ENCODE measurements around the gene FRAS1. TPM values are rescaled to one million over a fixed set of nuclear protein-coding genes. Genes with fewer than 3 reads are reported as not detected.

The FRAS1 gene
- total RNA-seq, 3 donors from 2014 or later, result 0.03 to 0.08 (median 0.08) TPM

GRCh38 chr4:78517050-78517652 is 460.0 kb downstream of the FRAS1 start:
- no peaks in the 10 kb centered on the region for H3K9me3 Mint-ChIP-seq
- H3K27me3 Mint-ChIP-seq (ENCODE audit: low read depth), result peaks cover 4% of the 10 kb centered on the region
- H3K4me1 Mint-ChIP-seq (ENCODE audit: low read depth), result no peaks in the 10 kb centered on the region
- no peak overlapping the region for H3K4me3 Mint-ChIP-seq
- ATAC-seq (no peak), DNase-seq (no peak)
- H3K36me3 Mint-ChIP-seq (ENCODE audit: insufficient read depth), result no peaks in the 10 kb centered on the region

- H3K27me3 Mint-ChIP-seq (ENCODE audit: low read depth), result peaks cover 4% of the 10 kb centered on the region
- no peaks in the 10 kb centered on the region for H3K4me1 Mint-ChIP-seq (ENCODE audit: low read depth)
- DNase-seq (no peak), ATAC-seq (no peak)
- no peaks in the 10 kb centered on the region for H3K36me3 Mint-ChIP-seq (ENCODE audit: insufficient read depth)
- H3K4me3 Mint-ChIP-seq, result no peak overlapping the region
- no peaks in the 10 kb centered on the region for H3K9me3 Mint-ChIP-seq
Observed at GRCh38 chr4:78518561-78518960, 461.4 kb downstream of the FRAS1 start.

- DNase-seq (no peak), ATAC-seq (no peak)
- H3K27me3 Mint-ChIP-seq (ENCODE audit: low read depth), result peaks cover 4% of the 10 kb centered on the region
- H3K36me3 Mint-ChIP-seq (ENCODE audit: insufficient read depth), result no peaks in the 10 kb centered on the region
- no peaks in the 10 kb centered on the region for H3K4me1 Mint-ChIP-seq (ENCODE audit: low read depth)
- no peak overlapping the region for H3K4me3 Mint-ChIP-seq
- H3K9me3 Mint-ChIP-seq, result no peaks in the 10 kb centered on the region
Observed at GRCh38 chr4:78519962-78520361, 462.8 kb downstream of the FRAS1 start.

GRCh38 chr4:78520808-78521226 is 463.7 kb downstream of the FRAS1 start:
- Mint-ChIP-seq H3K9me3 (no peaks in the 10 kb centered on the region), H3K36me3 (ENCODE audit: insufficient read depth) (no peaks in the 10 kb centered on the region), H3K4me1 (ENCODE audit: low read depth) (no peaks in the 10 kb centered on the region), H3K27me3 (ENCODE audit: low read depth) (peaks cover 4% of the 10 kb centered on the region), H3K4me3 (no peak overlapping the region)
- DNase-seq (no peak), ATAC-seq (no peak)

GRCh38 chr4:78524009-78524408 is 466.9 kb downstream of the FRAS1 start:
- ATAC-seq (no peak), DNase-seq (no peak)
- H3K4me1 Mint-ChIP-seq (ENCODE audit: low read depth), result no peaks in the 10 kb centered on the region
- H3K4me3 Mint-ChIP-seq, result no peak overlapping the region
- H3K9me3 Mint-ChIP-seq, result no peaks in the 10 kb centered on the region
- peaks cover 4% of the 10 kb centered on the region for H3K27me3 Mint-ChIP-seq (ENCODE audit: low read depth)
- H3K36me3 Mint-ChIP-seq (ENCODE audit: insufficient read depth), result no peaks in the 10 kb centered on the region

- no peaks in the 10 kb centered on the region for H3K4me1 Mint-ChIP-seq (ENCODE audit: low read depth)
- no peaks in the 10 kb centered on the region for H3K36me3 Mint-ChIP-seq (ENCODE audit: insufficient read depth)
- H3K4me3 Mint-ChIP-seq, result no peak overlapping the region
- no peaks in the 10 kb centered on the region for H3K9me3 Mint-ChIP-seq
- ATAC-seq (no peak), DNase-seq (no peak)
- peaks cover 5% of the 10 kb centered on the region for H3K27me3 Mint-ChIP-seq (ENCODE audit: low read depth)
Observed at GRCh38 chr4:78525559-78525958, 468.4 kb downstream of the FRAS1 start.

GRCh38 chr4:78527103-78527502 is 470.0 kb downstream of the FRAS1 start:
- peaks cover 1% of the 10 kb centered on the region for H3K27me3 Mint-ChIP-seq (ENCODE audit: low read depth)

GRCh38 chr4:78527555-78527954 is 470.4 kb downstream of the FRAS1 start:
- Mint-ChIP-seq H3K4me3 (no peak overlapping the region), H3K27me3 (ENCODE audit: low read depth) (peaks cover 1% of the 10 kb centered on the region), H3K9me3 (no peaks in the 10 kb centered on the region), H3K4me1 (ENCODE audit: low read depth) (no peaks in the 10 kb centered on the region), H3K36me3 (ENCODE audit: insufficient read depth) (no peaks in the 10 kb centered on the region)
- ATAC-seq, result no peak
- DNase-seq, result no peak

More at GRCh38 chr4:78527103-78527502, 470.0 kb downstream of the FRAS1 start:
- Mint-ChIP-seq H3K4me3 (no peak overlapping the region), H3K9me3 (no peaks in the 10 kb centered on the region), H3K36me3 (ENCODE audit: insufficient read depth) (no peaks in the 10 kb centered on the region), H3K4me1 (ENCODE audit: low read depth) (no peaks in the 10 kb centered on the region)
- DNase-seq (no peak), ATAC-seq (no peak)

- no peaks in the 10 kb centered on the region for H3K4me1 Mint-ChIP-seq (ENCODE audit: low read depth)
- no peak for DNase-seq
- no peak overlapping the region for H3K4me3 Mint-ChIP-seq
- peaks cover 1% of the 10 kb centered on the region for H3K27me3 Mint-ChIP-seq (ENCODE audit: low read depth)
- ATAC-seq, result no peak
- no peaks in the 10 kb centered on the region for H3K36me3 Mint-ChIP-seq (ENCODE audit: insufficient read depth)
- no peaks in the 10 kb centered on the region for H3K9me3 Mint-ChIP-seq
Observed at GRCh38 chr4:78528327-78528726, 471.2 kb downstream of the FRAS1 start.

GRCh38 chr4:78529569-78530209 is 472.6 kb downstream of the FRAS1 start:
- H3K9me3 Mint-ChIP-seq, result no peaks in the 10 kb centered on the region
- H3K27me3 Mint-ChIP-seq (ENCODE audit: low read depth), result peaks cover 1% of the 10 kb centered on the region
- ATAC-seq, result no peak
- DNase-seq, result no peak
- H3K36me3 Mint-ChIP-seq (ENCODE audit: insufficient read depth), result no peaks in the 10 kb centered on the region
- H3K4me3 Mint-ChIP-seq, result no peak overlapping the region
- H3K4me1 Mint-ChIP-seq (ENCODE audit: low read depth), result no peaks in the 10 kb centered on the region

- DNase-seq, result no peak
- Mint-ChIP-seq H3K36me3 (ENCODE audit: insufficient read depth) (no peaks in the 10 kb centered on the region), H3K9me3 (no peaks in the 10 kb centered on the region), H3K27me3 (ENCODE audit: low read depth) (peaks cover 1% of the 10 kb centered on the region), H3K4me1 (ENCODE audit: low read depth) (no peaks in the 10 kb centered on the region), H3K4me3 (no peak overlapping the region)
- no peak for ATAC-seq
Observed at GRCh38 chr4:78532046-78532445, 474.9 kb downstream of the FRAS1 start.

GRCh38 chr4:78533854-78534253 is 476.7 kb downstream of the FRAS1 start:
- Mint-ChIP-seq H3K9me3 (no peaks in the 10 kb centered on the region), H3K36me3 (ENCODE audit: insufficient read depth) (no peaks in the 10 kb centered on the region), H3K4me3 (no peak overlapping the region), H3K4me1 (ENCODE audit: low read depth) (no peaks in the 10 kb centered on the region), H3K27me3 (ENCODE audit: low read depth) (peaks cover 5% of the 10 kb centered on the region)
- ATAC-seq (no peak), DNase-seq (no peak)

GRCh38 chr4:78534286-78534955 is 477.3 kb downstream of the FRAS1 start:
- no peaks in the 10 kb centered on the region for H3K4me1 Mint-ChIP-seq (ENCODE audit: low read depth)
- H3K27me3 Mint-ChIP-seq (ENCODE audit: low read depth), result peaks cover 6% of the 10 kb centered on the region
- no peaks in the 10 kb centered on the region for H3K9me3 Mint-ChIP-seq
- H3K36me3 Mint-ChIP-seq (ENCODE audit: insufficient read depth), result no peaks in the 10 kb centered on the region
- H3K4me3 Mint-ChIP-seq, result no peak overlapping the region
- ATAC-seq, result no peak
- no peak for DNase-seq

- Mint-ChIP-seq H3K36me3 (ENCODE audit: insufficient read depth) (no peaks in the 10 kb centered on the region), H3K9me3 (no peaks in the 10 kb centered on the region), H3K27me3 (ENCODE audit: low read depth) (peaks cover 6% of the 10 kb centered on the region), H3K4me1 (ENCODE audit: low read depth) (peaks cover 2% of the 10 kb centered on the region), H3K4me3 (no peak overlapping the region)
- ATAC-seq (no peak), DNase-seq (no peak)
Observed at GRCh38 chr4:78542373-78542772, 485.2 kb downstream of the FRAS1 start.

Measured in activated T-cell treated with anti-CD3 and anti-CD28 coated beads, Interleukin-2, amount 50 U/mL, for 4 hours (primary cell).